ENCODE results near the gene INSC.
A peak's percentile ranks its signal among the peaks of the same experiment; 100 is the strongest.

The INSC gene

GRCh38 chr11:15109602-15110001 is 5.1 kb upstream of the INSC start:
- no peak for DNase-seq

DNA sequence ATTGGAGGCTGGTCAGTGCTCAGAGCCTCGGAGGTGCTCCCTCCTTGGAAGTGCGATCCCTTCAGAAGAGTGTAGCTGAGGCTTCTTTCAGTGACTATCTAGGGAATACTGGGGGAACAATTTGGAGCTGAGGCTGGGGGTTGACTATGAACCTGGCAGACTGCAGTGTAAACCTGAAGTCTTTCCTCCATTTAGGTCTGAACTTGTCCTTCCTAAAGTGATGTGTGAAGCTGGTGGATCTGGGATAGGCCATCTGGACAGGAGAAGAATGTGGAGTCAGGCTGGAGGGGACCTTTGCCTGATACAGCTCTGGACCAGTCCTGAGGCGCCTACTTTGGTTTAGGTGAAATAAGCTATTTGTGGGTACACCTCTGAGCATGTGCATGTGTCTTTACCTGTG is 3.5 kb upstream of the INSC start:
- no peak for DNase-seq

DNA sequence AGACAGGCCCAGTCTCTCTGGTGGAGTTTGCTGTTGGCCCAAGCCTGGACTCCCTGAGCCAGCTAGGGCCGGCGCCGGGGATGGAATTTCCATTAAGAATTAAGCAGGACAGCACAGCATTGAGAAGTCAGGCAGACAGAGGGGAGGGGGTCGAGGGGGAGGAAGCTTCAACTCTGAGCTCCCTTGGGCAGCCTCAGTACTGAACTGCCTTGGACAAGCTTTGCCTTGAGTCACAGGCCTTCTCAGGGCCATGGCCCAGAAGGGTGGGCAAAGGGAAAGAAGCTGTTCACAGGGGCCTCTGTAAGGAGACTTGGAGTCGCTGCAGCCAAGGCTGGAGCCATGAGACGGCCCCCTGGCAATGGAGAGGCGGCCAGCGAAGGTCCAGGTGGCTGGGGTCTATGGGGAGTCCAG is 2.6 kb upstream of the INSC start:
- no peak for DNase-seq

DNA sequence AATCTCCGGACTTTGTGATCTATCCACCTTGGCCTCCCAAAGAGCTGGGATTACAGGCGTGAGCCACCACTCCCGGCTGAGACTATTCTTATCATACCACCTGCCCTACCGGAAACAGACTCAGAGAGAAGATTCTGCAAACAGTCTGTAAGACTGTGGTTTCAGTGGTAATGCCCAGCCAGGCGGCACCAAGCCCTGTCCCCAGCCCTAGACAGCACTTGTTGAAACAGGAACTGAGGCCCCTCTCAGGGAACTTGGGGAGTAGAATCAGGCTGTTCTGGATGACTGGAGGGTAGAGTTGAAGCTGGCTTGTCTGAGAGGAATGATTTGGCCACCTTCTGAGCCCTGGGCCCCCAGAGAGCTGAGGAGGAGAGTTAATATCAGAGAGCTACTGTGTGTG is 1.3 kb upstream of the INSC start:
- no peak for DNase-seq

- DNase-seq: no peak
These were observed 963 bp downstream of the INSC start for GRCh38 chr11:15115686-15116085.

DNA sequence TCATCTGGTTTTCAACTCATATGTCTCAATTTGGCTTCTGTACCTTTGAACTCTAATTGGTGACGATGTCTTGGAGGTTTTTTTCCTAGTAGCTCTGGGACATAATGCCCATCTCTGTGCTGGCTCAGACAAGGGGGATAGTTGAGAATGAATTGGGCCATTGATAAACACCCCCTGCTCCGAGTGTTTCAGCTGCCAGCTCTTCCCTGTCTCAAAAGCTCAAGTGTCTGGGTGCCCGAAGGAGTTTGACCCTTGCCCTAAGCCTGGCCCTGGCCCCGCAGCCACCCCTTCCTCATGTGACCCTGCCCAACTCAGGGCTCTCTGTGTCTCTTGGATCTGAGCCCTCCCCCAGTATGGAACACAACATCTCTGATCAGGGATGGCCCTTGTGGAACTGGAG is 3.0 kb downstream of the INSC start:
- no peak for DNase-seq

- DNase-seq: no peak
These were observed 3.7 kb downstream of the INSC start for GRCh38 chr11:15118431-15118830.

GRCh38 chr11:15119352-15119751 is 4.6 kb downstream of the INSC start:
- no peak for DNase-seq

DNA sequence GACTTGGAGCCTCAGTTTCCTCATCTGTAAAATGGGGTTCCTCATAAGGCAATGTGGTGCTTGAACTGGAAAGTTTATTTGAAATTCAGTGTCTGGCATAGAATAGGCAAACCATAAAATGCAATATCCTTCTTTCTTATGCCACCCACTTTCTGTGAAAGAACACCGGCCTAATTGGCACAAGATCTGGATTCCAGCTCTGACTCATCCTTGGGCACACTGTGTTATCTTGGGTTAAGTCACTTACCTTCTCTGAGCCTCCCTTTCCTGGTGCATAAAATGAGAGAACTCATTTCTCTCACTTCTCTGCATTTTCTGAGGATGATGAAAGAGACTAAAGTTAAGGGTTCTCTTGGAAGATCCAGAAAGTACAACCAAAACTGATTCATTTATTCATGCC is 5.1 kb downstream of the INSC start:
- DNase-seq: no peak

- DNase-seq: peak; percentile 95
These were observed 9.1 kb downstream of the INSC start for GRCh38 chr11:15123849-15124248.

DNA sequence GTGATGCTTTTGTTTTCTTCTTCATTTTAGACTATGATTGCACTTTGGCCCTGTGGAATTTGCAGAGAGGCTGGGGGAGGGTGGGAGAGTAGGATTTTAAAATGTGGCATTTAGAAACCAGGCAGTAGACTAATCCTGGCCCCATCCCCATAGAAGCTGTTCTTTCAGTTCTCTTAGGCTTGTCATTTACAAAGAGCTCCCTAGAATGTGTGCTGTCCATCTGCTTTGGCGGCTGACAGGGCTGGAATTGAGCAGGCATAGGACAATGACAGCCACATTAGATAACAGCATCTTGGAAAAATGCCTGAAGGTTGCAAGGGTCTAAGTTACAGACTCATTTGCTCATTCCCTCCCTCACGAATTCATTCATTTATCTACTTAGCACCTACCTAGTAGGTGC is 9.8 kb downstream of the INSC start:
- DNase-seq: no peak

DNA sequence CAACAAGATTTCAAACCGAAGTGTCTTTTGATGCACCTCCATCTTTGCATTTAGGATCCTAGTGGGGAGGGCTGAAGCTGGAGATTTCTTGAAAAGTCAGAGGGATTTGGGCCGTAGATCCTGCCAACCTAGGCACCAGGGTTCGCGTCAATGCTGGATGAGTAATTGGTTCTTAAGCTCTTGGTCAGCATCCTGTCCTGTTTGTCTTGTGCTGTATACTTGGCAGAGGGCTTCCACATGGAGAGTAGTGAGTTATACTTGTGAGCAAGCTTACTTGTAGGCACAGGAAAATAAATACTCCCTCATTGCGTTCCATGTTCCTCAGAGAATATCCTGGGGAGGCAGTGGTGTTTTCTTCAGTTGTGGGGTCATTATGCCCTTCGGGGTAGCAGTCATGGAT is 12.6 kb downstream of the INSC start:
- DNase-seq: peak; percentile 96

GRCh38 chr11:15128621-15129020 is 13.9 kb downstream of the INSC start:
- DNase-seq: no peak

GRCh38 chr11:15136166-15136565 is 21.4 kb downstream of the INSC start:
- DNase-seq: no peak

DNA sequence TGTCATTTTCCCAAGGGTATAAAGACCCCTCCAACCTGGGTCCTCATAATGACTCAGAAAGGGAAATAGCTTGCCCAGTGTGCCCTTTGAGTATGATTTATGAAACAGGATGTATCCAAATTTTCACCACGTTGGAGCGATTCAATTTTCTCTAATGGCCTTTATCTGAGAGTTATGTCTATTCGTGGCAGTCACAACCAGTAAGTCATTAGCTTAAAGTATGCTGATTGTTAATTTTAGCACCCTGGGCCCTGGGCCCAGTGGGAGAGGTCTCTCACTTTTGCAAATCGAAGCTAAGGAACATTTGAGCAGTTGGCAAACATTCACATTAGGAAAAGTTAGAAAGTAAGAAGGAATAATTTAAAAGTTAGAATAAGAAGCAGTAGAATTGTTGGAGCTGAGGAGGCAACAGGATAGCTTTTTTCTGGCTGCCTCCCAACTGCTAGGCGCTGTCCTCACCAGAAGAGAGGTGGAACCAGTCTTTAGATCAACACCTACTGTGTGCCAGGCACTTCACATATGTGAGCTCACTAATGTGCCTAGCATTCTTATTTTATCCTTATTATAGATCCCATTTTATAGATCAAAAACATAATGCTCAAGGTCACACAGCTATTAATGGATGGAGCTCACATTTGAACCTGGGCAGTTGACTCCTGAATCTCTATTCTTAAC is 24.5 kb downstream of the INSC start:
- DNase-seq: no peak

DNA sequence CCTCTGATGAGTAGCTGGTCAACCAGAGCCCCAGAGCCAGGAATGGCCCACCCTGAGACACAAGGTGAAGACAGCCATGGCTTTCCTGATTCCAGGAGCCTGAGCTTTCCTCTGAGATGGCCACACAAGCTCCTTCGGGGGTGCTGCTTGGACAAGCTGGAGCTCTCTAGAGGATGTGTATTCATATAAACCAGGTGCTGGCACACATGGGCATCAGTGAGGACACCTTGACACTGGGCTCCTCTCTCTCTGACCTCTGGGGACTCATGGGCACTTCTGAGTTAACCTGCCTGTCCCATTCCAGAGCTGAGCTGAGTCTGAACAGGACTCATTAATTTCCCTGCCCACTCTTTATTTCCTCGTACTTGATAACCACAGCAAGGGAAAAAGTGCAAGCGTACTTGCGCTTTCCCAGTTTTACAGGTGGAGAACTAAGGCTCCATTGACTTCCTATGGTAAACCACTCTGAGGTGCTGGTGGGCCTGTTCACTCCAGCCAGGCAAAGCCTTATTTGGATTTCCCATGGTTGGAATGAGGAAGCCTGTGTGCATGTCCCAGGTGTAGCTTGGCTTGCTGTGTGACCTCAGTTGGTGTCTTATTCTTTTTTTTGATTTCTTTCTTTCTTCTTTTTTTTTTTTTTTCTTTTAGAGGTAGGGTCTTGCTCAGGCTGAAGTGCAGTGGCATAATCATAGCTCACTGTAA is 25.4 kb downstream of the INSC start:
- no peak for DNase-seq

DNA sequence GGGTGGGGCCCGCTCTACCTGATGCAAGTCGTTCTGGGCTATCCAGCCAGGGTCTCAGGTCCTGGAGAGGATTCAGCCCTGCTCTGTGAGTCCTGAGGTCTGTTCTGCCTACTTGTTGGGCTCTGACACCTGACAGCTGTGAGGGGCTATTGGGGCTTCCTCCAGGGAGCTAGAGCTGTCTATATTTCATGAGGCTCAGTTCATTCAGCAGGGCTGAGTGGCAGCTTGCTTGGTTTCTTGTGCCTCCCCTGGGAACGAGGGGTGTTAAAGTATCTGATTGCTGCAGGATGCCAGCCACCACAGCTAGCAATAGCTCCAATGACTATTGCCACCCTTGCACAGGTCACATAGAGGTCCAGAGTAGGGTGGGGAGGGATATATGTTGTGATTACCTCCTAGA is 26.7 kb downstream of the INSC start:
- DNase-seq: no peak

DNA sequence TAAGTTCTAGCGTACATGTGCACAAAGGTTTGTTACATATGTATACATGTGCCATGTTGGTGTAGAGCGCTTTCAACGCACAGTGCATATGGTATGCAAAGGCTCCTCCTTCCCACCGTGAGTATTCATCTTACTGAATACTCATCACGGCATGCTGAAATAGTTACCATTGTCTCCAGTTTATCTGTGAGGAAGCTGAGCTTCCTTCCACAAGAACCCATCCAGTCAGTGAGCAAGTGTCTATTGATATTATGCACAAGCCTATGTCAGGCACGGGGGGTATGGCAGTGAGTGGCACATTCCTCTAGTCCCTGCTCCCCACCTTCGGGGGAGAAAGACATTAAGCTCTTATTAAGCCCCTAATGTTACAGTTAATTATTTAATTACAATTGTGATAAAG is 28.1 kb downstream of the INSC start:
- no peak for DNase-seq

GRCh38 chr11:15143855-15144254 is 29.1 kb downstream of the INSC start:
- no peak for DNase-seq

GRCh38 chr11:15144347-15144746 is 29.6 kb downstream of the INSC start:
- DNase-seq: no peak

- DNase-seq: no peak
These were observed 30.4 kb downstream of the INSC start for GRCh38 chr11:15145151-15145550.

DNA sequence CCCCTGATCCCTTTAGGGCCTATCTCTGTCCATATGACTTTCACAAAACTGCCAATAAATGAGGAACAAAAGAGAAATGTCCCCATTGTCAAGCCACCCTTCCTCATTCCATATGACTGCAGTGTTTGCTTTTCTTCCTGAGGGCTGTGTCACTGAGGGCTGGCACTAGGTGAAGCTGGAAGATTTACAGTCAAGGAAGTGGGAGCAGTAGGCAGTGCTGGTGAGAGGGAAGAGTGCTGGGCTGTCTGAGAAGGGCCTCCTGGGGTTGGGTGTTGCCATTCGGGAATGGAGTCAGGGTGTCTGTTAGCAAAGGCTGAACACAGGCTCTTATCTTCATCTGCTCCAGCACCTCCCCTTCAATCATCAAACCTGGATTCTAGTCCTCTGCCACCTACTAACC is 30.9 kb downstream of the INSC start:
- no peak for DNase-seq

DNA sequence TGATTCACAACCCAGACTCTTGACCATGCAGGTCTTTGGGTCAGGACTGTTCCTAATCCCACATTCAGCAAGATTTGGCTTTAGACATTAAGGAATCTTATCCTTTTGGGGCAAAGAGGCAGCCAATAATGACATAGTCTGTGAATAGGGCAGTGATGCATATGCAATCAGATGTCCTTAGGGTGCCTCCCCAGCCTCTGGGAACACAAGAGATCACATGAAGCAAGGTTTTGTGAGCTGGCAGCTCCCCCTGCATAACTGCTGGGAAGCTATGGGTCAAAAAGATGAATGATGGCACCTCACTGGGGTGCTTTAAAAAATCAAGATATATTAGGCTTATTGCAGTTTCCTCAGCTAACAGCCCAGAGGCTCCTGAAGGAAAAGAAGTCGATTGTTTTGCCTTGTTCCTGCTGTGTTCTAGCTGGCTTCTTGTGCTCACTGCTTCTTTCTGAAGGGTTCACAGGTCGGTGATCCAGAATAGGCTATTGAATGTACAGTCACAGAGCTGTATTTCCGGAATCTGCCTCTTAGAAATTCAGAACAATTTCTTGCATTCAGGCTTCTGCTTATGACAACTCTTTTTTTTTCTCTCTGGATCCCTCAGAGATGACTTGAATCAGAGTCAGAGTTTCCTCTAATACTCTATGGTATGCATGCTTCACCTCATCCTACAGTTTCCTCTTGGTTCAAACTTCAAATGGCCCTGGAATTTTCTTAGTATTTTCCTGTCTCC is 31.7 kb downstream of the INSC start:
- DNase-seq: peak; percentile 77

DNA sequence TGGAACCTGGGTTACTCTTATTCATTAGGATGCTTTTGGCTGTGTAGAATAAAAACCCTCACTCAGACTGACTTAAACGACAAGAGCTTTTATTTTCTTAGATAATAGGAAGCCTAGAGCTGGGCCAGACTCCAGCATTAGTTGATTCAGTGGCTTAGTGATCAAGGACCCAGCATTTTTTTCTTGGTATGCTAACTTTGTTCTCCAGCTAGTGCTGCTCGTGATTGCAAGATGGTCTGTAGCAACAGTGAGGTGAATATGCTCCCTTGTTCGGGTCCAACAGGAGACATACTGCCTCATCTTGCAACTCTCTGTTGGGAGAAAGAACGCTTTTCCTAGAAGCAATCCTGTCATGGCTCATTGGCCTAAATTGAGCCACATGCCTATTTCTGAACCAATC is 33.4 kb downstream of the INSC start:
- no peak for DNase-seq

Measured in HCEC 1CT (cell line).